ENCODE data around the gene SPATS1. TPM values are rescaled to one million over a fixed set of nuclear protein-coding genes. Genes with fewer than 3 reads are reported as not detected.

Gene SPATS1
- total RNA-seq, 3 donors from 2014 or later (not counting 1 experiment from before 2014, with no cell fraction given), result not detected

DNA sequence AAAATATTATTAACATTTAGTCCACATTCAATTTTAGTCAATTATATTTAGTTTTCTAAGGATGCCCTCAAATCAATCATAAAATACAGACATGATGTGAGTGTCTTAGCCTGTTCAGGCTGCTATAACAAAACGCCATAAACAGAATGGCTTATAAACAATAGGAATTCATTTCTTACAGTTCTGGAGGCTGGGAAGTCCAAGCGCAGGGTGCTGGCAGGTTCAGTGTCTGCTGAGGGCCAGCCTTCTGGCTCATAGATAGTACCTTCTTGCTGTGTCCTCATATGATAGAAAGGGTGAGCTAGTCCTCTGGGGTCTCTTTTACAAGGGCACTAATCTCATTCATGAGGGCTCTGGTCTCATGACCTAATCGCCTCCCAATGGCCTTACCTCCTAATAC, 35.0 kb downstream of the SPATS1 start:
- Mint-ChIP-seq H3K36me3 (no peaks in the 10 kb centered on the region), H3K27ac (no peak overlapping the region), H3K4me3 (no peak overlapping the region), H3K9me3 (no peaks in the 10 kb centered on the region), H3K4me1 (no peaks in the 10 kb centered on the region), H3K27me3 (ENCODE audit: low read depth in 2 of 2) (peaks cover 7 to 17% of the 10 kb centered on the region in 2 donors)
- DNase-seq (no peak), ATAC-seq (no peak)
- no peaks in the 10 kb centered on the region for H3K4me1 ChIP-seq (ENCODE audit: control insufficient read depth, insufficient read depth, low read length)
- intact Hi-C loops (cut with micrococcal nuclease), result no loop called here
- TF ChIP-seq, protein P1, sequence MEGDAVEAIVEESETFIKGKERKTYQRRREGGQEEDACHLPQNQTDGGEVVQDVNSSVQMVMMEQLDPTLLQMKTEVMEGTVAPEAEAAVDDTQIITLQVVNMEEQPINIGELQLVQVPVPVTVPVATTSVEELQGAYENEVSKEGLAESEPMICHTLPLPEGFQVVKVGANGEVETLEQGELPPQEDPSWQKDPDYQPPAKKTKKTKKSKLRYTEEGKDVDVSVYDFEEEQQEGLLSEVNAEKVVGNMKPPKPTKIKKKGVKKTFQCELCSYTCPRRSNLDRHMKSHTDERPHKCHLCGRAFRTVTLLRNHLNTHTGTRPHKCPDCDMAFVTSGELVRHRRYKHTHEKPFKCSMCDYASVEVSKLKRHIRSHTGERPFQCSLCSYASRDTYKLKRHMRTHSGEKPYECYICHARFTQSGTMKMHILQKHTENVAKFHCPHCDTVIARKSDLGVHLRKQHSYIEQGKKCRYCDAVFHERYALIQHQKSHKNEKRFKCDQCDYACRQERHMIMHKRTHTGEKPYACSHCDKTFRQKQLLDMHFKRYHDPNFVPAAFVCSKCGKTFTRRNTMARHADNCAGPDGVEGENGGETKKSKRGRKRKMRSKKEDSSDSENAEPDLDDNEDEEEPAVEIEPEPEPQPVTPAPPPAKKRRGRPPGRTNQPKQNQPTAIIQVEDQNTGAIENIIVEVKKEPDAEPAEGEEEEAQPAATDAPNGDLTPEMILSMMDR (IDR thresholded peaks at IDR 0.05), result no peak
- 90% methylated on average over 2 of the region's 3 CpGs for WGBS (ENCODE audit: insufficient coverage)
- no peaks in the 10 kb centered on the region for H3K9me3 ChIP-seq (ENCODE audit: control insufficient read depth, insufficient read depth, low read length)
- H3K4me3 ChIP-seq (ENCODE audit: low read length), result no peak overlapping the region
- no peaks in the 10 kb centered on the region for H3K36me3 ChIP-seq (ENCODE audit: control insufficient read depth, insufficient read depth, low read length)
- no peak overlapping the region for H3K27ac ChIP-seq (ENCODE audit: low read length)
- no peaks in the 10 kb centered on the region for H3K27me3 ChIP-seq (ENCODE audit: control insufficient read depth, insufficient read depth, low read length)

DNA sequence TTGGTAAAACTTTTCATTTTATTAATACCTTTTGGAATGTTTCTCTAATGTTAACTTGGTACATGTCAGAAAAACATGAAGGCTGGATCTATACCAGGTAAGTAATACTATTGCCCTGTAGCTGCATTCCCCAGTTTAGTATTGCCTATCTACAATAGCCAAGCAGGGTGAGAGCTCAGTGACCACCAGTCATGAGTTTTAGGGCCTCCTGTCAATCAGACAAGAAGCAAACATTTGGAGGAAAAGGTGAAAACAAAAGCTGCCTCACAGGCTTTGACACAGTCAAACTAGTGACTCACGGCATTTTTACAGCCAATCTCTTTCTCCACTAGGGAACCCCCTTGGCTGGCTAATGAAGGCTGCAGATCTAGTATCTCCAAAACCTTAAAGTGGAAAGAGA, 35.5 kb downstream of the SPATS1 start:
- WGBS (ENCODE audit: insufficient coverage), result 90% methylated on average over 1 of the region's 1 CpG
- H3K4me3 ChIP-seq (ENCODE audit: low read length), result no peak overlapping the region
- H3K27ac Mint-ChIP-seq, result no peak overlapping the region
- no peaks in the 10 kb centered on the region for H3K36me3 Mint-ChIP-seq
- ATAC-seq (no peak), DNase-seq (no peak)
- H3K27me3 ChIP-seq (ENCODE audit: control insufficient read depth, insufficient read depth, low read length), result no peaks in the 10 kb centered on the region
- TF ChIP-seq, protein P1 (IDR thresholded peaks at IDR 0.05), result no peak
- H3K9me3 Mint-ChIP-seq, result no peaks in the 10 kb centered on the region
- no peaks in the 10 kb centered on the region for H3K4me1 Mint-ChIP-seq
- H3K27me3 Mint-ChIP-seq (ENCODE audit: low read depth in 2 of 2), result peaks cover 7 to 12% of the 10 kb centered on the region in 2 donors
- H3K36me3 ChIP-seq (ENCODE audit: control insufficient read depth, insufficient read depth, low read length), result no peaks in the 10 kb centered on the region
- no peak overlapping the region for H3K27ac ChIP-seq (ENCODE audit: low read length)
- H3K4me1 ChIP-seq (ENCODE audit: control insufficient read depth, insufficient read depth, low read length), result no peaks in the 10 kb centered on the region
- H3K9me3 ChIP-seq (ENCODE audit: control insufficient read depth, insufficient read depth, low read length), result no peaks in the 10 kb centered on the region
- intact Hi-C loops (cut with micrococcal nuclease), result no loop called here
- no peak overlapping the region for H3K4me3 Mint-ChIP-seq

- intact Hi-C loops (cut with micrococcal nuclease), result no loop called here
- WGBS (ENCODE audit: insufficient coverage), result 31% methylated on average over 1 of the region's 2 CpGs
- no peaks in the 10 kb centered on the region for H3K36me3 ChIP-seq (ENCODE audit: control insufficient read depth, insufficient read depth, low read length)
Measured at GRCh38 chr6:44381739-44382138, 39.3 kb downstream of the SPATS1 start.

More at GRCh38 chr6:44381739-44382138, 39.3 kb downstream of the SPATS1 start:
- TF ChIP-seq, protein P1 (IDR thresholded peaks at IDR 0.05), result no peak
- Histone ChIP-seq H3K4me3 (ENCODE audit: low read length) (no peak overlapping the region), H3K27me3 (ENCODE audit: control insufficient read depth, insufficient read depth, low read length) (no peaks in the 10 kb centered on the region), H3K9me3 (ENCODE audit: control insufficient read depth, insufficient read depth, low read length) (no peaks in the 10 kb centered on the region), H3K4me1 (ENCODE audit: control insufficient read depth, insufficient read depth, low read length) (peaks cover under 1% of the 10 kb centered on the region), H3K27ac (ENCODE audit: low read length) (no peak overlapping the region)
- Mint-ChIP-seq H3K36me3 (no peaks in the 10 kb centered on the region), H3K4me3 (no peak overlapping the region), H3K4me1 (peaks cover 3 to 5% of the 10 kb centered on the region in 2 donors), H3K9me3 (no peaks in the 10 kb centered on the region), H3K27ac (no peak overlapping the region), H3K27me3 (ENCODE audit: low read depth in 2 of 2) (peaks cover 0 to 5% of the 10 kb centered on the region in 2 donors)
- DNase-seq (no peak), ATAC-seq (peak in 1 of 3 donors; percentile 30)
